ENCODE results near the gene ATP2A1.

DNA sequence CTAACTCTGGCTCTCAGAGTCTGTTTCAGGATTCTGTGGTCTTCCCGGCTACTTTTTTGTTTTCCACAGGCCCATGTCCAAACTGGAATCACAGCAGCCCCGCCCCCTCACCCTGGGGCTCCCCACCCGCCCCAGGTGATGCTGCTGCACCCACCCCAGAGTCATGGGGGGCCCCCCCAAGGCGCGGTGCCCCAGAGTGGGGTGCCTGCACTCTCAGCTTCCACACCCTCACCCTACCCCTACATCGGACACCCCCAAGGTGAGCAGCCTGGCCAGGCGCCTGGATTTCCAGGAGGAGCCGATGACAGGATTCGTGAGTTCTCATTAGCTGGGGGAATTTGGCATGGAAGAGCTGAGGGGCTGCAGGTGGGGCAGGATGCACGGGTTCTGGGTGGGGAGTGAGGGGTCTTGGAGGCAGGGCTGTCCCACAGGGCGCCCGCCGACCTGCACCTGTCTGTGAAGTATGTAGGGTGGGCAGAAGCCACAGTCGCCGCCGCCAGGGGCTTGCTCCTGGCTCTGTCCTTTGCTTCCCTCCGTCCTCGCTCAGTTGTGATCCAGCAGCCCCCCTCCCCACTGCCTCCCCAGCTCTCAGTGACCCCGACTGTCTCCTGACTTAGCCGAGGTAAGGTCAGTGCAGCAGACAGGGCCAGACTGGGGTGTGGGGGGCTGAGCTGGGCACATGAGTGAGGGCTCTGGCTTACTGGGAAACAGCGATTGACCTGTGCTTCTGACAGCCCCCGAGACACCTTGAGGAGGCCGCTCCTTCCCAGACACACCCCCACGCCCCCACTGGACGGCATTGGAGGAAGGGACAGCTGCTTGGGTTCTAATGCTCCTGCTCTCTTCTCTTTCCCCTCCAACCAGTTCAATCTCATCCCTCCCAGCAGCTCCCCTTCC, 42.2 kb upstream of the ATP2A1 start:
- TF ChIP-seq RFX5 (IDR thresholded peaks at IDR 0.05) (no peak), MYC (IDR thresholded peaks at IDR 0.05; ENCODE audit: borderline replicate concordance, low read length) (no peak), EP300 (IDR thresholded peaks at IDR 0.05) (no peak), POLR2A (IDR thresholded peaks at IDR 0.05; ENCODE audit: low read length) (no peak), PBX3 (IDR thresholded peaks at IDR 0.05) (no peak), PHF8 (IDR thresholded peaks at IDR 0.05; ENCODE audit: borderline replicate concordance, low read depth) (no peak), RAD21 (conservative IDR thresholded peaks at IDR 0.05 in 1 of 2, IDR thresholded peaks at IDR 0.05 in 1 of 2) (no peak), ZSCAN20 (CRISPR knock-in tag; IDR thresholded peaks at IDR 0.05) (no peak), EHMT2 (IDR thresholded peaks at IDR 0.05; ENCODE audit: low read depth) (no peak), SMC3 (IDR thresholded peaks at IDR 0.05) (no peak)
- TF ChIP-seq, protein P1, sequence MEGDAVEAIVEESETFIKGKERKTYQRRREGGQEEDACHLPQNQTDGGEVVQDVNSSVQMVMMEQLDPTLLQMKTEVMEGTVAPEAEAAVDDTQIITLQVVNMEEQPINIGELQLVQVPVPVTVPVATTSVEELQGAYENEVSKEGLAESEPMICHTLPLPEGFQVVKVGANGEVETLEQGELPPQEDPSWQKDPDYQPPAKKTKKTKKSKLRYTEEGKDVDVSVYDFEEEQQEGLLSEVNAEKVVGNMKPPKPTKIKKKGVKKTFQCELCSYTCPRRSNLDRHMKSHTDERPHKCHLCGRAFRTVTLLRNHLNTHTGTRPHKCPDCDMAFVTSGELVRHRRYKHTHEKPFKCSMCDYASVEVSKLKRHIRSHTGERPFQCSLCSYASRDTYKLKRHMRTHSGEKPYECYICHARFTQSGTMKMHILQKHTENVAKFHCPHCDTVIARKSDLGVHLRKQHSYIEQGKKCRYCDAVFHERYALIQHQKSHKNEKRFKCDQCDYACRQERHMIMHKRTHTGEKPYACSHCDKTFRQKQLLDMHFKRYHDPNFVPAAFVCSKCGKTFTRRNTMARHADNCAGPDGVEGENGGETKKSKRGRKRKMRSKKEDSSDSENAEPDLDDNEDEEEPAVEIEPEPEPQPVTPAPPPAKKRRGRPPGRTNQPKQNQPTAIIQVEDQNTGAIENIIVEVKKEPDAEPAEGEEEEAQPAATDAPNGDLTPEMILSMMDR (IDR thresholded peaks at IDR 0.05), result no peak
- TF ChIP-seq, protein P2, sequence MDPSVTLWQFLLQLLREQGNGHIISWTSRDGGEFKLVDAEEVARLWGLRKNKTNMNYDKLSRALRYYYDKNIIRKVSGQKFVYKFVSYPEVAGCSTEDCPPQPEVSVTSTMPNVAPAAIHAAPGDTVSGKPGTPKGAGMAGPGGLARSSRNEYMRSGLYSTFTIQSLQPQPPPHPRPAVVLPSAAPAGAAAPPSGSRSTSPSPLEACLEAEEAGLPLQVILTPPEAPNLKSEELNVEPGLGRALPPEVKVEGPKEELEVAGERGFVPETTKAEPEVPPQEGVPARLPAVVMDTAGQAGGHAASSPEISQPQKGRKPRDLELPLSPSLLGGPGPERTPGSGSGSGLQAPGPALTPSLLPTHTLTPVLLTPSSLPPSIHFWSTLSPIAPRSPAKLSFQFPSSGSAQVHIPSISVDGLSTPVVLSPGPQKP (IDR thresholded peaks at IDR 0.05; ENCODE audit: low read depth, low read length), result no peak
- TF ChIP-seq, protein P3, sequence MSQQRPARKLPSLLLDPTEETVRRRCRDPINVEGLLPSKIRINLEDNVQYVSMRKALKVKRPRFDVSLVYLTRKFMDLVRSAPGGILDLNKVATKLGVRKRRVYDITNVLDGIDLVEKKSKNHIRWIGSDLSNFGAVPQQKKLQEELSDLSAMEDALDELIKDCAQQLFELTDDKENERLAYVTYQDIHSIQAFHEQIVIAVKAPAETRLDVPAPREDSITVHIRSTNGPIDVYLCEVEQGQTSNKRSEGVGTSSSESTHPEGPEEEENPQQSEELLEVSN (IDR thresholded peaks at IDR 0.05; ENCODE audit: borderline replicate concordance, low read depth), result no peak
